Hepatocyte (in vitro differentiated cells): ENCODE measurements around the gene TMEM131. TPM values are rescaled to one million over a fixed set of nuclear protein-coding genes. Genes with fewer than 3 reads are reported as not detected.

Source experiments
- DNase-seq: peaks from one replicate; pipeline ENCODE4 v3.0.0-alpha.2; 2016; ENCODE audit warnings: low spot score
- H2AFZ ChIP-seq: fragments of 200-600 bp; sonication (generic); 2 replicates; pipeline ENCODE4 v1.6.0; 2016; ENCODE audit warnings: antibody characterized with exemption, mild to moderate bottlenecking
- H3K27ac ChIP-seq: fragments of 200-600 bp; sonication (generic); 2 replicates; pipeline ENCODE4 v1.5.1; 2016; ENCODE audit warnings: mild to moderate bottlenecking
- H3K27me3 ChIP-seq: fragments of 200-600 bp; sonication (generic); 2 replicates; pipeline ENCODE4 v1.6.1; 2016
- H3K36me3 ChIP-seq: fragments of 200-600 bp; sonication (generic); replicated peaks from 2 replicates; pipeline ENCODE4 v1.5.1; 2016; ENCODE audit warnings: low read depth; ENCODE audit not compliant: insufficient read depth
- H3K4me1 ChIP-seq: fragments of 200-600 bp; sonication (generic); 2 replicates; pipeline ENCODE4 v1.5.1; 2016; ENCODE audit warnings: mild to moderate bottlenecking, moderate library complexity; ENCODE audit not compliant: insufficient read depth
- H3K4me2 ChIP-seq: fragments of 200-600 bp; sonication (generic); 2 replicates; pipeline ENCODE4 v1.6.0; 2016
- H3K4me3 ChIP-seq: fragments of 200-600 bp; sonication (generic); 2 replicates; pipeline ENCODE4 v1.5.1; 2016; ENCODE audit warnings: mild to moderate bottlenecking
- H3K79me2 ChIP-seq: fragments of 200-600 bp; sonication (generic); 2 replicates; pipeline ENCODE4 v1.6.0; 2017; ENCODE audit warnings: mild to moderate bottlenecking
- H3K9me2 ChIP-seq: fragments of 200-600 bp; sonication (generic); replicated peaks from 2 replicates; pipeline ENCODE4 v1.6.0; 2017; ENCODE audit warnings: mild to moderate bottlenecking; ENCODE audit not compliant: insufficient read depth
- H3K9me3 ChIP-seq: fragments of 200-600 bp; sonication (generic); 2 replicates; pipeline ENCODE4 v1.5.1; 2016; ENCODE audit warnings: low read depth, mild to moderate bottlenecking
- H4K20me1 ChIP-seq: fragments of 200-600 bp; sonication (generic); 2 replicates; pipeline ENCODE4 v1.6.0; 2016; ENCODE audit warnings: mild to moderate bottlenecking; ENCODE audit not compliant: insufficient read depth, poor library complexity, severe bottlenecking
- EZH2 ChIP-seq: fragments of 200-600 bp; sonication (generic); IDR thresholded peaks from 2 replicates; pipeline ENCODE4 v1.6.1; 2016; ENCODE audit warnings: antibody characterized with exemption, mild to moderate bottlenecking, borderline replicate concordance
- EZH2phosphoT487 ChIP-seq: fragments of 200-600 bp; sonication (generic); IDR thresholded peaks from one replicate; pipeline ENCODE4 v1.6.1; 2018; ENCODE audit warnings: antibody characterized with exemption, mild to moderate bottlenecking, low read depth, moderate library complexity; ENCODE audit not compliant: unreplicated experiment, severe bottlenecking
- WGBS: methylation state at CpG from one replicate; pipeline ENCODE4 v1.1.6; 2016; ENCODE audit warnings: low lambda C conversion rate; ENCODE audit errors: missing lambda C conversion rate; 5-methylcytosine and 5-hydroxymethylcytosine counted together
- polyA plus RNA-seq: library from polyadenylated mRNA; unstranded; fragments of >200 nt; fragmentation: Nextera tagmentation; extraction: Ambion mirVana; gene quantifications from 2 replicates; pipeline ENCODE4 v1.2.1, GENCODE V29; 2016
- total RNA-seq: library from RNA; depleted of rRNA; stranded (reverse); fragments of >200 nt; gene quantifications from 2 replicates; pipeline ENCODE4 v1.2.3, GENCODE V29; 2014
- TF ChIP-seq, protein P1 (sequence below): fragments of 200-600 bp; sonication (generic); IDR thresholded peaks from 2 replicates; pipeline ENCODE4 v1.5.1; 2016; ENCODE audit warnings: antibody characterized with exemption, mild to moderate bottlenecking; ENCODE audit not compliant: poor library complexity

TMEM131 gene
- total and polyA plus RNA-seq, 2 experiments from 2014 or later, result 17.5 to 42.1 TPM

DNA sequence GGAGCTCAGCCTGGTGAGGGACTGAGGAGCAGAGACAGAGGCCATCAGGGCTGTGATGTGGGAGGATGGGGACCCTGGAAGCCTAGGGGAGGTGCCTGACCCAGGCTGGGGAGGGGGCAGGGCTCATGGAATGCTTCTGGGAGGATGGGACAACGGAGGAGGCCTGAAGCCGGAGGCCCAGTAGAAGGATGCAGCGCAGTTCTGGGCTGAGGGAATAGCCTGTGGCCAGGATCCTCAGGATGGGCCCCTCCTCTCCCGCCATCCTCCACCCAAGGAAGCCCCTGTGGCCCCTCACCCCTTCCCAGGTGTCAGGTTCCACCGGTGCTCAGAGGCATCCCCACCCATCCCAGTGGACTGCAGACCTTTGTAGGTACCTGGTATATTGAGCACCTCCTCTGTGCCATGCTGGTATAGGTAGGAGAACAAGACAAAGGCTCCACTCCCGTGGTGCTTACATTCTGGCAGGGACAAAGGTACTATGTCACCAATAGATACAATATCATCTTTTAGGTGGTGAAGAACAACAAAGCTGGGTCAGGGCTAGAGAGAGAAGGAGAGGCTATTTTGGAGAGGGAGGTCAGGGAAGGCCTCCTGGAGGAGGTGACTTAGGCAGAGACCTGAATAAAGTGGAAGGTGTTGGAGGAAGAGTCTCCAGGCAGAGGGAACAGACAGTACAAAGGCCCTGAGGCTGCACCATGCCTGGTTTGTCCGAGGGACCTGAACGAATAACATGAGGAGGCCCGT, 279.6 kb downstream of the TMEM131 start:
- H3K27me3 ChIP-seq, result no peaks in the 10 kb centered on the region
- no peak overlapping the region for H3K4me2 ChIP-seq
- no peaks in the 10 kb centered on the region for H3K4me1 ChIP-seq
- WGBS, result 75% methylated on average over 6 of the region's 9 CpGs
- H3K79me2 ChIP-seq, result no peaks in the 10 kb centered on the region
- H2AFZ ChIP-seq, result no peak overlapping the region
- H3K4me3 ChIP-seq, result no peak overlapping the region
- H3K27ac ChIP-seq, result no peak overlapping the region
- no peak for TF ChIP-seq EZH2
- no peak for TF ChIP-seq EZH2phosphoT487
- TF ChIP-seq, protein P1, sequence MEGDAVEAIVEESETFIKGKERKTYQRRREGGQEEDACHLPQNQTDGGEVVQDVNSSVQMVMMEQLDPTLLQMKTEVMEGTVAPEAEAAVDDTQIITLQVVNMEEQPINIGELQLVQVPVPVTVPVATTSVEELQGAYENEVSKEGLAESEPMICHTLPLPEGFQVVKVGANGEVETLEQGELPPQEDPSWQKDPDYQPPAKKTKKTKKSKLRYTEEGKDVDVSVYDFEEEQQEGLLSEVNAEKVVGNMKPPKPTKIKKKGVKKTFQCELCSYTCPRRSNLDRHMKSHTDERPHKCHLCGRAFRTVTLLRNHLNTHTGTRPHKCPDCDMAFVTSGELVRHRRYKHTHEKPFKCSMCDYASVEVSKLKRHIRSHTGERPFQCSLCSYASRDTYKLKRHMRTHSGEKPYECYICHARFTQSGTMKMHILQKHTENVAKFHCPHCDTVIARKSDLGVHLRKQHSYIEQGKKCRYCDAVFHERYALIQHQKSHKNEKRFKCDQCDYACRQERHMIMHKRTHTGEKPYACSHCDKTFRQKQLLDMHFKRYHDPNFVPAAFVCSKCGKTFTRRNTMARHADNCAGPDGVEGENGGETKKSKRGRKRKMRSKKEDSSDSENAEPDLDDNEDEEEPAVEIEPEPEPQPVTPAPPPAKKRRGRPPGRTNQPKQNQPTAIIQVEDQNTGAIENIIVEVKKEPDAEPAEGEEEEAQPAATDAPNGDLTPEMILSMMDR, result no peak
- no peaks in the 10 kb centered on the region for H3K9me2 ChIP-seq
- DNase-seq, result no peak
- no peaks in the 10 kb centered on the region for H3K9me3 ChIP-seq
- no peaks in the 10 kb centered on the region for H3K36me3 ChIP-seq
- no peaks in the 10 kb centered on the region for H4K20me1 ChIP-seq

DNA sequence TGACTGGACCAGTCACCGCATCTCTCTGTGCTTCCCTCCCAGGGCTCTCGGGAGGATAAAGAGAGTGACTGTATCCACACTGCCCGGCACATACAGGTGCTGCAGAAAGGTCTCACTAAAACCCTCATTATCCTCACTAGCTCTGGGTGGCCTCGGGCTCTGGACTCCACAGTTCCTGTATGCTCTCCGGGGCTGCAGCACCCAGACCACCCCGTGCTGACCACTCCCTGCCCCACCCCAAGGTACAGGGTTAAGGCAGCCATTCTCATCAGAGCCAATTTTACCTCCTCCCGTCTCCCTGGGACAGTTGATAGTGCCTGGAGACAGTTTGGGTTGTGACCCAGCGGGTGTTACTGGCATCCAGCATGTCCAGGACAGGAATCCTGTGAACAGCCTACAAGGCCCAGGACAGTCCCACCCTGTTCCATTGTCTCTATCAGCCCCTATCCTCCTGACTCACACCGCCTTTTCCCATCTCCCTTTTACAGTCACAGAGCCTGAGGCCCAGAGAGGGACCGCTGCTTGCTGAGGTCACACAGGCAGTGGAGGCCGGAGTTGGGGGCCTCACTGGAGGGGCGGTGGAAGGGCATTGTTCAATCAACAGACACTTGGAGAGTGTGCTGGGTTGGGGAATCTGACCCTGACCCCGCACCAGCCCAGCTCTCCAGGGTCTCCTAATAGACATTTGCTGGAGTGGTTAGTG, 280.6 kb downstream of the TMEM131 start:
- H3K79me2 ChIP-seq, result no peaks in the 10 kb centered on the region
- H3K27me3 ChIP-seq, result no peaks in the 10 kb centered on the region
- H3K36me3 ChIP-seq, result no peaks in the 10 kb centered on the region
- H3K4me3 ChIP-seq, result no peak overlapping the region
- no peak overlapping the region for H2AFZ ChIP-seq
- DNase-seq, result no peak
- WGBS, result 85% methylated on average over 13 of the region's 13 CpGs
- H3K9me2 ChIP-seq, result no peaks in the 10 kb centered on the region
- H4K20me1 ChIP-seq, result no peaks in the 10 kb centered on the region
- H3K27ac ChIP-seq, result no peak overlapping the region
- H3K9me3 ChIP-seq, result no peaks in the 10 kb centered on the region
- TF ChIP-seq EZH2 (no peak), EZH2phosphoT487 (no peak)
- TF ChIP-seq, protein P1, result no peak
- H3K4me1 ChIP-seq, result no peaks in the 10 kb centered on the region
- no peak overlapping the region for H3K4me2 ChIP-seq

DNA sequence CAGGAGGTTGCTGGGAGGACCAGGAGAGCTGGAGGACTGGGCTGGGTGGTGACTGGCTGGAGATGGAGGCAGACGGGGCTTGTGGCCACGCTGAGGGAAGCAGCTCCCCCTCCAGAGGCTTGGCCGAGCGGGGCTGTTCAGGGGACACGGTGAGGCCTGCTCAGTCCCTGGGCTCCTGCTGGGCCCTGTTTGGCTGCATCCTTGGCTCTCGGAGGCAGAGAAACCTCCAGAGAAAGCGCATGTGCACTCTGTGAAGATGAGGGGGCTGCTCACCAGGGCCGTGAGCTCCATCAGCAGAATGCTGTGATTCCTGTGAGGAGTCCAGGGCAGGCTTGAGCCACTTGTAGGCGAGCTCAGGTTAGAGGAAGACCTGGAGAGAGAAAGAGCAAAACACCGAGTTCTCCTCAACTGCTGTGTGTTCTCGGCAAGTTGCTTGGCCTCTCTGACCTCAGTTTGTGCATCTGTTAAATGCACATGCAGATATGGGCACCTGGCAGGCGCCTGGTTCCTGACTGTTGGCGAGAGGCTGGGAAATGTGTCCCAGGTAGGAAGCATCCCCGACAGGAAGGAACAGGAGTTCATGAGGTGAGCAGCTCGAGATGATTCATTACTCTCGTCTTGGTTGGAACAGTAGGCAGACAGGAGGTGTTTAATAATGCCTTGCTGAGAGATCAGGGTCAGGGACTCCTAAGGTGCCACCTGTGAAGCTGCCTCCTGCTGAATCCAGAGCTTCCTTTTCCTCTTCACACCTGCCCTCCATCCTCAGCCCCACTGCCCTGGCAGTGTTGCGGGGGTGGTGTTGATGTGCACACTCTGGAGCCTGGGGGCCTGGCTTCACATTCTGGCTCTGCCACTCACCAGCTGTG, 281.4 kb downstream of the TMEM131 start:
- H3K9me2 ChIP-seq, result no peaks in the 10 kb centered on the region
- H4K20me1 ChIP-seq, result no peaks in the 10 kb centered on the region
- no peak overlapping the region for H3K27ac ChIP-seq
- no peak for DNase-seq
- H3K4me2 ChIP-seq, result no peak overlapping the region
- TF ChIP-seq, protein P1, result no peak
- TF ChIP-seq EZH2 (no peak), EZH2phosphoT487 (no peak)
- H3K4me1 ChIP-seq, result no peaks in the 10 kb centered on the region
- WGBS, result 90% methylated on average over 17 of the region's 17 CpGs
- no peaks in the 10 kb centered on the region for H3K9me3 ChIP-seq
- no peaks in the 10 kb centered on the region for H3K79me2 ChIP-seq
- no peaks in the 10 kb centered on the region for H3K36me3 ChIP-seq
- no peak overlapping the region for H2AFZ ChIP-seq
- H3K4me3 ChIP-seq, result no peak overlapping the region
- no peaks in the 10 kb centered on the region for H3K27me3 ChIP-seq
